GM12873 (cell line): ENCODE measurements around the gene JPH3.

Source experiments
- TF ChIP-seq, protein P1 (sequence below): IDR thresholded peaks from 2 replicates; pipeline ENCODE4 v1.5.1; 2012; ENCODE audit warnings: low read depth, mild to moderate bottlenecking, moderate library complexity, low read length, control low read depth; ENCODE audit not compliant: insufficient read depth; ENCODE audit errors: missing control alignments

Gene JPH3

DNA sequence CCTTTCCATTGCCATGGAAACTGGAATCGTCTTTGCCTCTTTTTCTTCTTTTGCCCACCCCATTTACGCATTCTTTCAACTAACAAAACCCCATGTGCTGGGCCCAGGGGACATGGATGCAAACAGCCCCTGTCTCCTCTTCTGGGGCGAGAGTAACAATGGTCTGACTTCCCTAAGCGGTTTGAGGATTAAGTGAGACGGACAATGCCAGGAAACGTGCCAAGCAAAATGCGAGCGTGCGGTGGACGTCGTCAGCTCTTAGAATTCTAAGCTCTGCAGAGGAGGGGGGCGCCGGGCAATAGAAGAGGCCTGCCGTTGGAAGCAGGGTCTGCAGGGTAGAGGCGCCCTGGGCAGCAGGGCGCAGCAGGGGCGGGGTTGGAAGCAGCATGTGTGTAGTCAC is 42.4 kb upstream of the JPH3 start:
- TF ChIP-seq, protein P1, sequence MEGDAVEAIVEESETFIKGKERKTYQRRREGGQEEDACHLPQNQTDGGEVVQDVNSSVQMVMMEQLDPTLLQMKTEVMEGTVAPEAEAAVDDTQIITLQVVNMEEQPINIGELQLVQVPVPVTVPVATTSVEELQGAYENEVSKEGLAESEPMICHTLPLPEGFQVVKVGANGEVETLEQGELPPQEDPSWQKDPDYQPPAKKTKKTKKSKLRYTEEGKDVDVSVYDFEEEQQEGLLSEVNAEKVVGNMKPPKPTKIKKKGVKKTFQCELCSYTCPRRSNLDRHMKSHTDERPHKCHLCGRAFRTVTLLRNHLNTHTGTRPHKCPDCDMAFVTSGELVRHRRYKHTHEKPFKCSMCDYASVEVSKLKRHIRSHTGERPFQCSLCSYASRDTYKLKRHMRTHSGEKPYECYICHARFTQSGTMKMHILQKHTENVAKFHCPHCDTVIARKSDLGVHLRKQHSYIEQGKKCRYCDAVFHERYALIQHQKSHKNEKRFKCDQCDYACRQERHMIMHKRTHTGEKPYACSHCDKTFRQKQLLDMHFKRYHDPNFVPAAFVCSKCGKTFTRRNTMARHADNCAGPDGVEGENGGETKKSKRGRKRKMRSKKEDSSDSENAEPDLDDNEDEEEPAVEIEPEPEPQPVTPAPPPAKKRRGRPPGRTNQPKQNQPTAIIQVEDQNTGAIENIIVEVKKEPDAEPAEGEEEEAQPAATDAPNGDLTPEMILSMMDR, result no peak

DNA sequence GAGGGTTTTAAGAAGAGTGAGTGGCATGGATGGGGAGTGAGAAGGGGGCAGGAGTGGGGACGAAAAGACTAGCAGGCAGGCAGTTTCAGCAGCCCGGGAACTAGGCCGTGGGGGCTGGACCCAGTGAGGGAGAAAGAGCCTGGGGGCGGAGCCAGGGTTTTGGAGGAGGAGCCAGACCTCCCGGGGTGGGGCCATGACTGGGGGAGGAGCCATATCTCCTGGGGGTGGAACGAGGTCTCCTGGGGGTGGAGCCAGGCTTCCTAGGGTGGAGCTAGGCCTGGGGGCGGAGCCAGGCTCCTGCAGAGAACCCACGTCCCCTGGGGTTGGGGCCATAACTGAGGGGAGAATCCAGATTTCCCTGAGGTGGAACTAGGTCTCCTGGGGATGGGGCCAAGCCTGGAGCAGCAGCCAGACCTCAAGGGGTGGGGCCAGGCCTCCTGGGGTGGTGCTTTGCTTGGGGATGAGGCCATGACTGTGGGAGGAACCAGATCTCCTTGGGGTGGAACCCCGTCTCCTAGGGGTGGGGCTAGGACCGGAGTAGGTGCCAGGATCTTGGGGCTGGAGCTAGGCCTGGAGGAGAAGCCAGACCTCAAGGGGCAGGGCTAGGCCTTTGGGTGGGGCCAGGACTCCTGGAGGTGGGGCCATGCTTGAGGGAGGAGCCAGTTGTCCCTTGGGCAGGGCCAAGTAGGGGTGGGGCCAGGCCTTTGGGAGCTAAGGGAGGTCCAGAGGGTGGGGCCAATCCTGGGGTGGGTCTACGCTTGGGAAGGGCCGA is 41.7 kb upstream of the JPH3 start:
- TF ChIP-seq, protein P1, result no peak

DNA sequence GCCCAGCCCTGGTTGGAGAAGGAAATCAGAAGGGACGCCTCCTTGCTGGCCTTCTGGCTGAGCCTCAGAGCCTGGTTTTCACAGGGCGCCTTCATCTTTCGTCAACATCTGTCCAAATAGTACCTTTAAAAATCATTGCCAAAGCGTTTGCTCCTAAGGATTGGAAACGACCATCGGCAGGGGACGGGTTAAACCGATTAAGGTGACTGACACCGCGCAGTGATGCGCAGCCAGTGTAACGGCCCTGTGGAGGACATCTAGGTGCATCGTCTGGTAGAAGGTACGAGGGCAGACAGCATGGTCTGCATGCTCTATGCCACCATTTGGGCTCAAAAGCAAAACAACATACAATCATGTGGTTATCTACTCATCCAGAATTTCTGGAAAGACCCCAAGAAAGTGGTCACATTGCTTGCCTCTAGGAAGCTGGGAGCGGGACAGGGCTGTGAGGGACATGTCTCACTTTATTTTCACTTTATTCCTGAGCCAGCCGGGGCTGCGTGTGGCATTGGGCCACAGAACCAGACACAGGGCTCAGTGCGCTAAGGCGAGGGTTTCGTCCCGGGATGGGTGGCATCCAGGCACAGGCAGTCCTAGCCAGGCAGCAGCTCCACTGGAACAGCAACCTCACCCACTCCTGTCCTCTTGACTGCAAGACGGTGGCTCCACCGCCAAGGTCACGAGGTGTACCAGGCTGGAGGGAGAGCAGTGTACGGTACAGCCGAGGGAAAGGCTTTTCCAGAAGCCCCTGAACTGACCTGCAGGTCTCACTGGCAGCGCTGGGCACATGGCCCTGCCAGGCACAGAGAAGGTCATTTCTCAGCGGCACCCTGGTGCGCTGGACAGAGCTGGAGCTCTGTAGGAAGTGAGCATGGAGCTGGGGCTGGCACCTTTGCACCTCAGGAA is 40.9 kb upstream of the JPH3 start:
- TF ChIP-seq, protein P1, result no peak

DNA sequence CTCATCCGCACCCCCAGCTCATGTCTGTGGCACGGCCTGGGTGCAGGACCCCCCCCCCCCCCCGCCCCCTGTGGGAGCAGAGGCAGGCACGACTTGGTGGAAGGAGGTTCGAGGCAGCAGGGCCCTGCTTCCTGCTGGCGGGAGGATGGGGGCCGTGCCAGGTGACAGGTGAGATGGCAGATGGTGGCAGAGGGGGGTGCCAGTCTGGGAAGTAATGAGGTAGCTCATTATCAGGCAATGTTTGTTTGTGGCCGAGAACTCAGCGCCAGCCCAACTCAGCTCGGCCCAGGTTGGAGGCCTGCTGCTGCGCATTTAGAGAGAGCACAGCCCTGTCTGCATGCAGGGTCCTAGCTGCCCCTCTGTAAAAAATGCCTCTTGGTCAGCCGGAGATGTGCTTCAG is 40.1 kb upstream of the JPH3 start:
- TF ChIP-seq, protein P1, result no peak

DNA sequence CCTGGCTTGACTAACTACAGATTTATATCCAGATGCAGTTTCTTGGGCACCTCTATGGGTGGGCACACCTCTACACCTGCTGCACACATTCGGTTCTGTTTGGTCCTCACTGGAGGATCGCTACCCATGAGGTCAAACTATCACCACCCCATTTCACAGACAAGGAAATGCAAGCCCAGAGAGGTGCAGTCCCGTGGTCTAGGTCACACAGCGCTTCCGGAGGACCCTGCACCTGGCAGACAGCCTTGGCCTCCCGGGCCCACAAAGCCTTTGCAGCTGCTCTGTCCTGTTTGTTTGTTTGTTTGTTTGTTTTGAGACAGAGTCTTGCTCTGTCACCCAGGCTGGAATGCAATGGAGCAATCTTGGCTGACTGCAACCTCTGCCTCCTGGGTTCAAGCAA is 39.3 kb upstream of the JPH3 start:
- TF ChIP-seq, protein P1, result no peak

DNA sequence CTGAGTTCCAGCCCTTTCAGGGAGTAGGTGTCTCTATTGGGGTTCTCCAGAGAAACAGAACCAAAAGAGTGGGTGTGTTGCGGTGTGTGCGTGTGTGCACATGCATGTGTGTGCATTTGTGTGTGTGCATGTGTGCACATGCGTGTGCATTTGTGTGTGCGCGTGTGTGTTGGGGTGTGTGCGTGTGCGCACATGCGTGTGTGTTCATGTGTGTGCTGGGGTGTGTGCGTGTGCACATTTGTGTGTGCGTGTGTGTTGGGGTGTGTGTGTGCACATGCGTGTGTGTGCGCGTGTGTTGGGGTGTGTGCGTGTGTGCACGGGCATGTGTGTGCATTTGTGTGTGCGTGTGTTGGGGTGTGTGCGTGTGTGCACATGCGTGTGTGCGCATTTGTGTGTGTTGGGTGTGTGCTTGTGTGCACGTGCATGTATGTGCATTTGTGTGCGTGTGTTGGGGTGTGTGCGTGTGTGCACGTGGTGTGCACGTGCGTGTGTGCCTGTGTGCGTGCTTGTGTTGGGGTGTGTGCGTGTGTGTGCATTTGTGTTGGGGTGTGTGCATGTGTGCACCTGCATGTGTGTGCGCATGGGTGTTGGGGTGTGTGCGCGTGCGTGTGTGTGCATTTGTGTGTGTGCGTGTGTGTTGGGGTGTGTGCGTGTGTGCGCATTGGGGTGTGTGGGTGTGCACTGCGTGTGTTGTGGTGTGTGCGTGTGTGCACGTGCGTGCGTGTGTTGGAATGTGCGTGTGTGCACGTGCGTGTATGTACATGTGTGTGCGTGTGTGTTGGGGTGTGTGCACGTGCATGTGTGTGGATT is 38.4 kb upstream of the JPH3 start:
- TF ChIP-seq, protein P1, result no peak

DNA sequence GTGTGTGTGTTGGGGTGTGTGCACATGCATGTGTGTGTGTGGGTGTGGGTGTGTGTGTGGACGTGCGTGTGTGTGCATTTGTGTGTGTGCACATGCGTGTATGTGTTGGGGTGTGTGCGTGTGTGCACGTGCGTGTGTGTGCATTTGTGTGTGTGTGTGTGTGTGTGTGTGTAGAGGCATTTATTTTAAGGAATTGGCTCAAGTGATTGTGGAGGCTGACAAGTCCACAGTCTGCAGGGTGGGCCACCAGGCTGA is 37.9 kb upstream of the JPH3 start:
- TF ChIP-seq, protein P1, result no peak
